ENCODE data around the gene PARD6A.

The PARD6A gene

GRCh38 chr16:67704110-67704509 lies 43.4 kb downstream of the PARD6A start:
- peaks cover 2 to 11% (median 10%) of the 10 kb centered on the region in 5 donors for H3K4me1 ChIP-seq (ENCODE audit: control insufficient read depth in 5 of 5, insufficient read depth in 5 of 5, low read length in 5 of 5)
- H3K27ac ChIP-seq (ENCODE audit: low read depth, low read length), result no peak overlapping the region
- H3K4me3 ChIP-seq (ENCODE audit: low read depth in 1 of 5, low read length in 5 of 5), result no peak overlapping the region
- no peaks in the 10 kb centered on the region for H3K9me3 ChIP-seq (ENCODE audit: control insufficient read depth in 5 of 5, low read length in 5 of 5)
- H3K27me3 ChIP-seq (ENCODE audit: control insufficient read depth in 5 of 5, insufficient read depth in 4 of 5, low read length in 5 of 5), result no peaks in the 10 kb centered on the region
- H3K36me3 ChIP-seq (ENCODE audit: control insufficient read depth in 5 of 5, insufficient read depth in 5 of 5, low read length in 5 of 5), result no peaks in the 10 kb centered on the region
- H3K9ac ChIP-seq (ENCODE audit: low read length in 5 of 5), result no peak overlapping the region

- Histone ChIP-seq H3K9me3 (ENCODE audit: control insufficient read depth in 5 of 5, low read length in 5 of 5) (no peaks in the 10 kb centered on the region), H3K36me3 (ENCODE audit: control insufficient read depth in 5 of 5, insufficient read depth in 5 of 5, low read length in 5 of 5) (no peaks in the 10 kb centered on the region), H3K27me3 (ENCODE audit: control insufficient read depth in 5 of 5, insufficient read depth in 4 of 5, low read length in 5 of 5) (no peaks in the 10 kb centered on the region), H3K4me1 (ENCODE audit: control insufficient read depth in 5 of 5, insufficient read depth in 5 of 5, low read length in 5 of 5) (peaks cover 2 to 13% (median 11%) of the 10 kb centered on the region in 5 donors), H3K9ac (ENCODE audit: low read length in 5 of 5) (no peak overlapping the region), H3K27ac (ENCODE audit: low read depth, low read length) (no peak overlapping the region), H3K4me3 (ENCODE audit: low read depth in 1 of 5, low read length in 5 of 5) (no peak overlapping the region)
Measured at GRCh38 chr16:67707210-67707609, 46.5 kb downstream of the PARD6A start.

- Histone ChIP-seq H3K9me3 (ENCODE audit: control insufficient read depth in 5 of 5, low read length in 5 of 5) (no peaks in the 10 kb centered on the region), H3K27ac (ENCODE audit: low read depth, low read length) (no peak overlapping the region), H3K9ac (ENCODE audit: low read length in 5 of 5) (no peak overlapping the region), H3K4me1 (ENCODE audit: control insufficient read depth in 5 of 5, insufficient read depth in 5 of 5, low read length in 5 of 5) (peaks cover 2 to 13% (median 11%) of the 10 kb centered on the region in 5 donors), H3K4me3 (ENCODE audit: low read depth in 1 of 5, low read length in 5 of 5) (no peak overlapping the region), H3K27me3 (ENCODE audit: control insufficient read depth in 5 of 5, insufficient read depth in 4 of 5, low read length in 5 of 5) (no peaks in the 10 kb centered on the region), H3K36me3 (ENCODE audit: control insufficient read depth in 5 of 5, insufficient read depth in 5 of 5, low read length in 5 of 5) (no peaks in the 10 kb centered on the region)
Measured at GRCh38 chr16:67707790-67708189, 47.0 kb downstream of the PARD6A start.

GRCh38 chr16:67708368-67708771 lies 47.6 kb downstream of the PARD6A start:
- H3K9ac ChIP-seq (ENCODE audit: low read length in 5 of 5), result no peak overlapping the region
- no peaks in the 10 kb centered on the region for H3K9me3 ChIP-seq (ENCODE audit: control insufficient read depth in 5 of 5, low read length in 5 of 5)
- peaks cover 2 to 13% (median 9%) of the 10 kb centered on the region in 5 donors for H3K4me1 ChIP-seq (ENCODE audit: control insufficient read depth in 5 of 5, insufficient read depth in 5 of 5, low read length in 5 of 5)
- no peaks in the 10 kb centered on the region for H3K36me3 ChIP-seq (ENCODE audit: control insufficient read depth in 5 of 5, insufficient read depth in 5 of 5, low read length in 5 of 5)
- no peak overlapping the region for H3K4me3 ChIP-seq (ENCODE audit: low read depth in 1 of 5, low read length in 5 of 5)
- H3K27ac ChIP-seq (ENCODE audit: low read depth, low read length), result no peak overlapping the region
- no peaks in the 10 kb centered on the region for H3K27me3 ChIP-seq (ENCODE audit: control insufficient read depth in 5 of 5, insufficient read depth in 4 of 5, low read length in 5 of 5)

- Histone ChIP-seq H3K4me1 (ENCODE audit: control insufficient read depth in 5 of 5, insufficient read depth in 5 of 5, low read length in 5 of 5) (peaks cover 2 to 17% (median 7%) of the 10 kb centered on the region in 5 donors), H3K9ac (ENCODE audit: low read length in 5 of 5) (peak overlapping the region in 1 of 5 donors; percentile 16), H3K27ac (ENCODE audit: low read depth, low read length) (no peak overlapping the region), H3K27me3 (ENCODE audit: control insufficient read depth in 5 of 5, insufficient read depth in 4 of 5, low read length in 5 of 5) (no peaks in the 10 kb centered on the region), H3K9me3 (ENCODE audit: control insufficient read depth in 5 of 5, low read length in 5 of 5) (no peaks in the 10 kb centered on the region), H3K4me3 (ENCODE audit: low read depth in 1 of 5, low read length in 5 of 5) (no peak overlapping the region), H3K36me3 (ENCODE audit: control insufficient read depth in 5 of 5, insufficient read depth in 5 of 5, low read length in 5 of 5) (no peaks in the 10 kb centered on the region)
Measured at GRCh38 chr16:67709050-67709449, 48.3 kb downstream of the PARD6A start.

GRCh38 chr16:67710607-67711006 lies 49.8 kb downstream of the PARD6A start:
- H3K4me1 ChIP-seq (ENCODE audit: control insufficient read depth in 5 of 5, insufficient read depth in 5 of 5, low read length in 5 of 5), result peaks cover 2 to 17% (median 7%) of the 10 kb centered on the region in 5 donors
- no peak overlapping the region for H3K4me3 ChIP-seq (ENCODE audit: low read depth in 1 of 5, low read length in 5 of 5)
- no peaks in the 10 kb centered on the region for H3K27me3 ChIP-seq (ENCODE audit: control insufficient read depth in 5 of 5, insufficient read depth in 4 of 5, low read length in 5 of 5)
- no peak overlapping the region for H3K27ac ChIP-seq (ENCODE audit: low read depth, low read length)
- H3K9ac ChIP-seq (ENCODE audit: low read length in 5 of 5), result no peak overlapping the region
- no peaks in the 10 kb centered on the region for H3K36me3 ChIP-seq (ENCODE audit: control insufficient read depth in 5 of 5, insufficient read depth in 5 of 5, low read length in 5 of 5)
- H3K9me3 ChIP-seq (ENCODE audit: control insufficient read depth in 5 of 5, low read length in 5 of 5), result no peaks in the 10 kb centered on the region
